K562 treated with DMSO at 1 percent for 48 hours (cell line): ENCODE measurements around the gene SEPTIN3. TPM values are rescaled to one million over a fixed set of nuclear protein-coding genes. Genes with fewer than 3 reads are reported as not detected.

ENCODE experiments used
- total RNA-seq: library from RNA; unstranded; fragments of 300-600 nt; gene quantifications from 2 replicates; pipeline ENCODE4 v1.2.3, GENCODE V29; 2022; ENCODE audit warnings: low replicate concordance; ENCODE audit errors: extremely low read depth

SEPTIN3 gene
- not detected in 2 replicates for total RNA-seq

DNA sequence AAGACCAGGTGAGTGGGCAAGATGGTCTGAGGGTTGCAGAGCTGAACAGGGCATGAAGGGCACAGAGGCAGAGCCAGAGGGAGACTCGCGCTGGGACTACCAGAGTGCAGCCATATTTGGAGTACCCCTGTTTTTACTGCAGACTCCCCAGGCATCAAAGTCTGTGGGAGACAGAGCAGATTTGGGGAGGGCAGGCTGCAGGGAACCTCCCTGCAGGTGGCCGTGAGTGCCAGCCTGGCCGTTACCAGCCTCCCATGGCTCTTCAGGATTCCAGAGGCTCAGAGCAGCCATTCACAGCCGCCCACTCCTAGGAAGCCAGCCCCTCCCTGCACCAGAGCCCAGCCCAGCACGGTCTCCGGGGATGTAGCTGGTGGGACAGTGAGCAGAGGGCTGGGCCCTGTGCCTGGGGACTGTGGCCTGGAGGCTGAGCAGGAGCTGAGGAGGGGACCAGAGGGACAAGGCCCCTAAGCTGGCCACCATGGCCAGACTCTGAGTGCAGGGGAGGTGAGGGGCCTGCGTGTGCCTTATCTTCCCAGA is at the start of gene SEPTIN3:
Gene SEPTIN3 (plus strand): TSS at position 334 of the 537 bp plus-strand sequence. CDS start 2,050 bp downstream, outside the sequence.

DNA sequence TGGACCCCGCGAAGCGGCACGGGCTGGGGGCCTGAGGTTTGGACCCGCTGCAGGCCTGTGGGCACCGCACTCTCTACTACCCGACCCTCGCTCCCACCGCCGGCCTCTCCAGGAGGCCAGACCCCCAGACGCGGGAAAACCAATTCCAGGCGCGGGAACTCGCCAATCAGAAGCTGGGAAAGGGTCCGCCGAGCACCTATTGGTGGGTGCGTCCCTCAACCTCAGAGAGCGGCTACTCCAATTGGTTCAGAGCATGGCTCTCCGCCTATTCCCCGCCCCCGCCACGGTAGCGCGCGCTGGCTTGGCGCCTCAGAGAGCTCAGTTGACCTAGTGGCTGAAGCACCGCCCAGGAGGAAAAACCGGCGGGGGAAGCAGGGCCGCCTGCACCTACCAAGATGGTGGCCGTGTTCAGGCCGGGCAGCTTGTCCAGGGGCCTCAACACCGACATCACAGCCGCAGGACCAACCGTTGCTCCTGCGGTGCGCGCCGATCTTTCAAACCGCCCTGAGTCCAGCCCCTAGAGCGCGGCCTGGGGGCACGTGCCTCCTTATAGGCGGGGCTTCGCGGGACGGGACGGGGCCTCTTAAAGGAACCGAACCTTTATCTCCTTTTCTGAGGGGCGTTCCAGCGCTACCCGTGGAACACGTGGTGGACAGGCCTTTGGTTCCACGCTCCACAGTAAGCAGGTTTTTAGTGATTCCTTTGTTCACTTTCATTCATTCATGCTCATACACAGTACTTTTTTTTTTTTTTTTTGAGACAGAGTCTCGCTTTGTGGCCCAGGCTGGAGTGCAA is 22.4 kb upstream of the SEPTIN3 start, which contains the start of gene CENPM:
Gene CENPM (minus strand): TSS at position 524 of the 795 bp plus-strand sequence. CDS start 76 bp downstream, at position 448.

GRCh38 chr22:41951898-41952474 is 17.3 kb upstream of the SEPTIN3 start, which contains the start of gene SMIM45:
TSS of gene SMIM45 (plus strand) at chr22:41952150.

DNA sequence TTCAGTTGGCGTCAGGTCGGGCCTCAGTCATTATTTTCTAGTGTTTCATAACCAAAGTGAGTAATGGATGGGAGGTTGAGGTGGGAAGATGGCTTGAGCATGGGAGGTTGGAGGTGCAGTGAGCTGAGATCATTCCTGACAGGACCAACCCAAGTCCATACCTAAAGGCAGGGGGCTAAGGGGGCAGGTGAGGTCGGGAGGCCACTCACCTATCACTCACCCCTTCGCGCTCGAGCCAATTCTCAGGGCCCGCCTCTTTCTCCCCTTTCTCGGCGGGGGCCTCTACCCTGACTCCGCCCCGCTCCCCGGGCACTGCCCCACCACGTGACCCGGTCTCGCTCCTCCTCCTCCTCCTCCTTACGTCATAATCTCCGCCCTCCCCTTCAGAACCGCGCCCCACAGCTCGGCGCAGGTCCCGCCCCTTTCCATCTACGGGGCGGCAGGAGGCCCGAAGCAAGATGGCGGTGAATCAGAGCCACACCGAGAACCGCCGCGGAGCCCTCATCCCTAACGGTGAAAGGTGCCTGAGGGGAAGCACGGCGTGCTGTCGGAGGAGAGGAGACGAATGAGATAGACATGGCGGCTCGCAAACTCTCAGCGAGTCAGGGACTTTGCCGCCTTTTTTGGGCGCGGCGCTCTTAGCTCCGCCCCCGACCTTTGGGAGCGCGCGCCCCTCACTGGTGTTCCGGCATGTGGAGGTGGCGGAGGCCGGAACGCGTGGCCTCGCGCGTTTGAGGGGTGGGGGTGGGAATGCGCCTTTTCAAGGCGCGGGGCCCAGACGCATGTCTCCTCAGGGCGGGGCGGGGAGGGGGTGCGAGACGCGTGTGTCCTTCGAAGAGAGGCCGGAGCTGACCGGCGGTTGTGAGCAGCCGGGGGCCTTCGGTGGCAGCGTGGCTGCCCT is 29.4 kb downstream of the SEPTIN3 start, which contains the start of gene WBP2NL:
Gene WBP2NL (plus strand): TSS at position 428 of the 901 bp plus-strand sequence. CDS start 31 bp downstream, at position 459.

Other genes starting within 250 kb of the SEPTIN3 start
- gene CCDC134, start 168.8 kb upstream of the SEPTIN3 start, total RNA-seq: not detected in 2 replicates
- gene SREBF2, start 136.3 kb upstream of the SEPTIN3 start, total RNA-seq: not detected in 2 replicates
- gene SHISA8, start 54.4 kb upstream of the SEPTIN3 start, total RNA-seq: not detected in 2 replicates
- gene TNFRSF13C, start 42.6 kb upstream of the SEPTIN3 start, total RNA-seq: not detected in 2 replicates
- gene CENPM, start 22.3 kb upstream of the SEPTIN3 start, total RNA-seq: not detected in 2 replicates
- not detected in 2 replicates for gene WBP2NL, start 29.3 kb downstream of the SEPTIN3 start, total RNA-seq
- gene NAGA, start 101.4 kb downstream of the SEPTIN3 start, total RNA-seq: not detected in 2 replicates
- gene PHETA2, start 104.8 kb downstream of the SEPTIN3 start, total RNA-seq: not detected in 2 replicates
- gene SMDT1, start 110.3 kb downstream of the SEPTIN3 start, total RNA-seq: not detected in 2 replicates
- not detected in 2 replicates for gene NDUFA6, start 121.3 kb downstream of the SEPTIN3 start, total RNA-seq
- not detected in 2 replicates for gene CYP2D6, start 161.4 kb downstream of the SEPTIN3 start, total RNA-seq